Activated CD4-positive, alpha-beta T cell treated with anti-CD3 and anti-CD28 coated beads, Interleukin-2, amount 50 U/mL, for 16 hours (primary cell): ENCODE measurements around the gene RPGRIP1.
"Not testable (repeated sequence)": the region's sequence is repeated elsewhere in the genome, so short reads cannot be mapped to it uniquely, and the experiment has no call there.

Experiments
- DNase-seq: peaks from one replicate; pipeline ENCODE4 v3.0.0-alpha.2; 2020

RPGRIP1 gene

DNA sequence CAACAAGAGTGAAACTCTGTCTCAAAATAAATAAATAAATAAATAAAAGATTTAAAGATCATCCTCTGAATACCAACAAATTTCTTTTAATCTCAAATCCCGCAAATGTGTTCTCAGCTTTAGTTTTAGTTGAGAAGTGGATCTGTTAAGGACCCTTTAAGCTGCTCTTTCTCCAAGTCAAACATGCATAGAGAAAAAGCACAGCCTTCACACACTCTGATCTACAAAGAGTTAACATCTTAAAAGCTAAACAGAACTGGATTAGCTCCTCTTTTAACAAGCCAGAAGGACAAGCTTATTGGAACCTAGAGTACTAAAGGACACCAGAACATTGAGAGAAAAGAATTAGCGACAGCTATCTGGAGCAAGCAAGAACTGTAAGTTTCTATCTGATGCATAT is at the start of gene RPGRIP1:
RPGRIP1 (plus strand) TSS at position 301 of the 400 bp plus-strand sequence. CDS start 7,894 bp downstream, outside the sequence.
- DNase-seq: no peak

DNA sequence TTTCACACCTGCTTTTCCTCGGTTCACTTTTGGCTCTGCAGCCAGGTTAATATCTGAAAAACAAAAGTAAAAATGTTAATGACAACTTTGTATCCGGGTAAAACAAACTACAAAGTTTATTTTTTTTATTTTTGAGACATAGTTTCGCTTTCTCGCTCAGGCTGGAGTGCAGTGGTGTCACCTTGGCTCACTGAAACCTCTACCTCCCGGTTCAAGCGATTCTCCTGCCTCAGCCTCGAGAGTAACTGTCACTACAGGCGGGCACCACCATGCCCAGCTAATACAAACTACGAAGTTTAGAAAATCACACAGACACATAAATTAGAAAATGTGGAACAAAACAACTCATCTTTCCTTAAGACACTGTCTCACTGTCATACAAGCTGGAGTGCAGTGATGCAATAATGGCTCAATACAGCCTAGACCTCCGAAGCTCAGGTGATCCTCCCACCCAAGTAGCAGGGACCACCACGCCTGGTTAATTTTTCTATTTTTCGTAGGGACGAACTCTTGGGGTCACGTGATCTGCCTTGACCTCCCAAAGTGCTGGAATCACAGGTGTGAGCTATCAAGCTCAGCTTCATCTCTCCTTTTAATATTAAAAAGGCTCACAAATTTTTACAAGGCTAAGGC is 48.7 kb upstream of the RPGRIP1 start:
- DNase-seq: no peak

- peak; percentile 27 for DNase-seq
Measured at GRCh38 chr14:21233457-21234076, 46.3 kb upstream of the RPGRIP1 start.

- DNase-seq: no peak
Measured at GRCh38 chr14:21234112-21234511, 45.8 kb upstream of the RPGRIP1 start.

DNA sequence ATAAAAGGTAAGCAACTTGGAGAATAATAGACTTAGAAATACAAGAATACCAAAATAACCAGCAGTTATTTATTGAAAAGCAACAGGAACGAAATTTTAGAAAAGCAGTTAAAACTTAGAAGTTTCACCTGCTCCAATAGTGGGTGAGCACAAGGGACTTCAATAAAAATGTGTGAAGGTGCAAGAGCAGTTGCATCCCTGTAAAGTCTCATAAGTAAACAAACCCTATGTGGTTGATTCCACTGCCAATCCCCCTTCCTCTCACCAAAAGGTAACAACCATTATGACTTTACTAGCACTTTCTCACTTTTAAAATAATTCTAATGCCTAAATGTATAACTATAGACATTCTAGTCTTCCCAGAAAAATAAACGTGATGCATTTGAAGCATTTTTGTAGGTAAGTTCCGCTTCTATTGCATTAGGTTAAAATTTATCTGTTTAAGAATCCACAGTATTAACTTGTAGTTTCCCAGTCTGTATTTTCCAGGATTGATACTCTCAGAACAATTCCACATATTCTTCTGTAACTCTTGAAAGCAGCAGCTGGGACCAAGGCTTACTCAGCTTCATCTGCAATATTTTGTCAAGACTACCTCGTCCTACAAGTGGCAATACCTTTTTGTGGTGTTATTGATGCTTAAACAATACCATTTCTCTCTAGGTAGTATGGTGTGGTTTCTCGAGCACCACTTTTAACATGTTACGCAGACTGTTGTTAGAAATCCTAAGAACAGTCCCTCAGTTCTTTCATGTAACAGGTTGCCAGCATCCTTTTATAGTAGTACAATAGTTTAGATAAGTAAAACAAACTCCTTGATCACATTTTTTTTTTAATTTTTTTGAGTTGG is 42.7 kb upstream of the RPGRIP1 start:
- DNase-seq: no peak

GRCh38 chr14:21238823-21239518 is 40.9 kb upstream of the RPGRIP1 start:
- no peak for DNase-seq

- DNase-seq: no peak
Measured at GRCh38 chr14:21240417-21240816, 39.5 kb upstream of the RPGRIP1 start.

DNA sequence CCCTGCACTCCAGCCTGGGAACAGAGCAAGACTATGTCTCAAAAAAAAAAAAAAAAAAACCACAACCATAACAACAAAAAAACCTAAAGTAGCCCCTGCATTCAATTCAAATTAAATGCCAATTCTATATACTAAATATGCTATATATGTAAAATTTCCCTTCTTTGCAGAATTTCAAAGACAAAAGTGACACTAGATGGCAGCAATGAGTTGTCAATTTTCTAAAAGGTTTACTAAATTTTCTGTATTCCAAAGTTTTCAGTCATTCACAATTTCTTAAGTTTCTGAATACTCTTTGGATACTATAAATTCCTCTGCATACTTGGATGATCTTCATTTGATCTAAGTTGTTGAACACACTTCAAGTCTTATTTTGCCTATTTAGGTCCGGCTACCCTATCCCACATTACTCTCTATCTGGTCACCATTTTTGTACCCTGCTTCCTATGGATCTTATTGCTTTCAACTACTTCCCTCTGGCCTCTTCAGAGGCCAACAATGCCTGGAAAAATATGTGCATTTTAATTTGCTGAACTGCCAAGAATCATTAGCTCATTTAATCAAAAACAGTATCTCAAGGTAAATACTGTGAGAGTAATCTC is 38.6 kb upstream of the RPGRIP1 start:
- no peak for DNase-seq

GRCh38 chr14:21244544-21244943 is 35.3 kb upstream of the RPGRIP1 start:
- no peak for DNase-seq

DNA sequence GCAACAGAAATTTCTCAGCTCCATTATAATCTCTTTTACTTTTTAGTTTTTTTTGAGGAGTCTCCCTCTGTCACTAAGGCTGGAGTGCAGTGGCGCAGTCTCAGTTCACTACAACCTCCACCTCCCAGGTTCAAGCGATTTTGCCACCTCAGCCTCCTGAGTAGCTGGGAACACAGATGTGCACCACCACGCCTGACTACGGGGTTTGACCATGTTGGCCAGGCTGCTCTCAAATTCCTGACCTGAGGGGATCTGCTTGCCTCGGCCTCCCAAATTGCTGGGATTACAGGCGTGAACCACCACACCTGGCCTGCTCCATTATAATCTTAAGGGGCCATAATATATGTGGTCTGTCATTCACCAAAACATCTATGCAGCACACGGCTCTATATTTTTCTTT is 34.1 kb upstream of the RPGRIP1 start:
- DNase-seq: no peak

DNA sequence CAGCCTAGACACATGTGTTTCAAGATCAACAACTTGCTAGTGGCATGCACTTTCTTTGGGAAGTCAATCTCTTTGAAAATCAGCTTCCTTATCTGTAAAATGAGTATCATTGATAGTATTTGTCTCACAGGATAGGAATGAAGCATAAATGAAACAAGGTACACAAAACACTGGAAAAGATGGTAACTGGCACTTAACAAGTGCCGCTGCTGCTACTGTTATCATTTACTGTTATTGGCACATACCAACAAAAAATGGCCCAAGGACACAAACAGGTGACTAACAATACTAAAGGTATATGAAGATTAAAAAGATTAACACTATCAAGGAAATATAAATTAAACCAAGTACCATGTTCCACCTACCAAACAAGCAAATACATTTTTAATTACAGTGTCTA is 31.5 kb upstream of the RPGRIP1 start:
- no peak for DNase-seq

DNA sequence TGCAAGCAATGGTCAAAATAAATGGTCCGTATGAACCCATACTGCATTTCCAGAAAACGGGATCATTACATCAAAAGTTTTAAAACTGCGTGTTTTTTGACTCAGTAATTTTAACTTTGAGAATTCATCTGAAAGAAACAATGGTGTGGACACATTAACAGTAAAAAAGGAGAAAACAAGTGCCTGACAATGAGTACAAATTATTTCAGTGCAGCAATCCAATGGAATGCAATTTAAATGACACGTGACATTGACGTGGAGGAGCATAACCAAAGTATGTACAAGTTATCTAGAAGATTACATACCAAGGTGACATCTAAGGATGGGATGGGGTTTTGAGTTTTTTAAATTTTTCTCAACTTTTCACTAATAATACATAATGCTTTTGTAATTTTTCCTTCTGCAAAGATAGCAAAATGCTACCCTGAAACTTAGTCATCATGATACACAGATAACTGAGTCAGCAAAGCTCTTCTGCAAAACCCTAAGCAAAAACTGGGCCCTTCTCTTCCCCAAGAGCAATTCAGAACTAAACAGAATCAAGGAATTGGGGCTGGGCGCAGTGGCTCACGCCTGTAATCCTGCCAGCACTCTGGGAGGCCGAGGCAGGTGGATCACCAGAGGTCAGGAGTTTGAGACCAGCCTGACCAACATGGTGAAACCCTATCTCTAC is 31.0 kb upstream of the RPGRIP1 start:
- DNase-seq: no peak

DNA sequence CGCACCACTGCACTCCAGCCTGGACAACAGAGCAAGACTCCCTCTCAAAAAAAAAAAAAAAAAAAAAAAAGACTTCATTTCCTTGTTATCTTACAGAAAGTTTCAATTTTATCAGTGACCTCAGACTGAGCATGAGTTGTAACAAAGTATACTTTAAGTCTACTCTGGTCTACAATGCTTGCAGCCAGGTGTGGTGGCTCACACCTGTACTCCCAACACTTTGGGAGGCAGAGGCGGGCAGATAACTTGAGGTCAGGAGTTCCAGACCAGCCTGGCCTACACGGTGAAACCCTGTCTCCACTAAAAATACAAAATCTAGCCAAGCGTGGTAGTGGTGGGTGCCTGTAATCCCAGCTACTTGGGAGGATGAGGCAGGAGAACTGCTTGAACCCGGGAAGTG is 28.7 kb upstream of the RPGRIP1 start:
- DNase-seq: no peak

DNA sequence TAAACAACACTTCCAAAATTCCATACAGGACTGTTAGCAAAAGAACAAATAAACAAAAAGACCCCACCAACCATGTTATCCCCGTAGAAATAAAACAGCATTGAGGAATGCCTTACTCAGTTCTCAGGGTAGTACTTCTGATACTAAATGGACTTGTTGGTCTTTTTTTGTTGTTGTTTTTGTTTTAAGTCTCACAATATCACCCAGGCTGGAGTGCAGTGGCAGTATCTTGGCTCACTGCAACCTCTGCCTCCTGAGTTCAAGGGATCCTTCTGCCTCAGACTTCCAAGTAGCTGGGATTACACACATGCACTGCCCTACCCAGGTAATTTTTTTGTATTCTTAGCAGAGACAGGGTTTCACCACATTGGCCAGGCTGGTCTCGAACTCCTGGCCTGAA is 27.7 kb upstream of the RPGRIP1 start:
- DNase-seq: no peak

DNA sequence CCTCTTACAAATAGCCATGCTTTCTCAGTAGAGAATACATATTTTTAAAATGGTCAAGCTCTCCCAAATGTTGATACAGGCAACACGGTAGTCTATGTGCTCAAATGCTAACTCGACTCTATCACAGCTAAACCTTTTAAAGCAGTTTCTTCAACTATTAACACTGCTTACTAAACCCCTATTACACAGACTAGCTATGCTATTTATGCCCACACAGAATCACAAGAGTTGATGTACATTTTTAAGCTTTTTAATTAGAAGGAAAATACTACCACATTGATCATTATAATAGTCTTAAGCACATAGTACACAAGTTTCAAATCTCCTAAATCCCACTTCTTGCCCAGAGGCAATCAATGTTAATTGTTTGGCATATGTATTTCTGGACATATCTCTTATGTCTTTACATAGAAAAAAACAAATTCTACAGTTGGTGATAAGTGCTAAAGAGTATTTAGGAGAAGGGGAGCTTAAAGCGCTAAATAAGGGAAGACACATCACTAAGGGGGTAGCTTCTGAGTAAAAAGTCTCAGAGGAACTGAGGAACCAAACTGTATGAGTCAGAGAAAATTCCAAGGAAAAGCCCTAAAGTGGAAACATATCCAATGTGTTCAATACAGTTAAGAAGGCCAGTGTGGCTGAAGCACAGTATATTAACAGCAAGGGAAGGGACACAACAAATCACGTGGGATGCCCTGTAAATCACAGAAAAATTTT is 24.3 kb upstream of the RPGRIP1 start:
- no peak for DNase-seq

DNA sequence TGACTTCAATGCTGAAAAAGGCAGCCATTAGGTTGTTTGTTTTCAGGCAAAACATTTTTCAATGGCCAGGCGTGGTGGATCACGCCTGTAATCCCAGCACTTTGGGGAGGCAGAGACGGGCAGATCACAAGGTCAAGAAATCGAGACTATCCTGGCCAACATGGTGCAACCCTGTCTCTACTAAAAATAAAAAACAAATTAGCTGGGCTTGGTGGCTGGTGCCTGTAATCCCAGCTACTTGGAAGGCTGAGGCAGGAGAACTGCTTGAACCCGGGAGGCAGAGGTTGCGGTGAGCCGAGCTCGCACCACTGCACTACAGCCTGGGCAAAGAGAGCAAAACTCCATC is 23.8 kb upstream of the RPGRIP1 start:
- not testable (repeated sequence) for DNase-seq

- DNase-seq: no peak
Measured at GRCh38 chr14:21256539-21257393, 23.1 kb upstream of the RPGRIP1 start.

DNA sequence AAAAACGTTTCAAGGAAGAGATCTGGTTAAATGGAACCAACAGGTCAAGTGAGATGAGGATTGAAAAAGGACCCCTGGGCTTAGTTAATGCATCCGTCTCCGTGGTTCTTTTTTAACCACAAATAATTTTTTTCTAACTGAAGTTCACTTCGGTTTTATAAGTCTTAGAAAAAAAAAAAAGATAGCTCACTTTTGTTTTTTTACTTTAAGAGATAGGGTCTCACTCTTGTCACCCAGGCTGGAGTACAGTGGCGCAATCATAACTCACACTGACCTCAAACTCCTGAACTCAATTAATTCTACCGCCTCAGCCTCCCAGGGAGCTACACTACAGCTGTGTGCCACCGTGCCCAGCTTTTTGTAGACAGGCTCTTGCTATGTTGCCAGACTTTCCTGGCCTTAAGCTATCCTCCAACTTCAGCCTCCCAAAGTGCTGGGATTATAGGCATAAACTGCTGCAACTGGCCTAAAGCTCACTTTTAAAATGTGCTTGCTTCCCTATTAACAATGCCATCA is 22.4 kb upstream of the RPGRIP1 start:
- no peak for DNase-seq

- no peak for DNase-seq
Measured at GRCh38 chr14:21258005-21258888, 21.6 kb upstream of the RPGRIP1 start.
